ENCODE data around the gene NPAS3.

Gene NPAS3

GRCh38 chr14:33455654-33456345, 517.1 kb downstream of the NPAS3 start:
- no peaks in the 10 kb centered on the region for H3K27me3 ChIP-seq (ENCODE audit: insufficient read depth, low read depth)
- no peaks in the 10 kb centered on the region for H4K20me1 ChIP-seq (ENCODE audit: insufficient read depth)
- TF ChIP-seq, protein P1, sequence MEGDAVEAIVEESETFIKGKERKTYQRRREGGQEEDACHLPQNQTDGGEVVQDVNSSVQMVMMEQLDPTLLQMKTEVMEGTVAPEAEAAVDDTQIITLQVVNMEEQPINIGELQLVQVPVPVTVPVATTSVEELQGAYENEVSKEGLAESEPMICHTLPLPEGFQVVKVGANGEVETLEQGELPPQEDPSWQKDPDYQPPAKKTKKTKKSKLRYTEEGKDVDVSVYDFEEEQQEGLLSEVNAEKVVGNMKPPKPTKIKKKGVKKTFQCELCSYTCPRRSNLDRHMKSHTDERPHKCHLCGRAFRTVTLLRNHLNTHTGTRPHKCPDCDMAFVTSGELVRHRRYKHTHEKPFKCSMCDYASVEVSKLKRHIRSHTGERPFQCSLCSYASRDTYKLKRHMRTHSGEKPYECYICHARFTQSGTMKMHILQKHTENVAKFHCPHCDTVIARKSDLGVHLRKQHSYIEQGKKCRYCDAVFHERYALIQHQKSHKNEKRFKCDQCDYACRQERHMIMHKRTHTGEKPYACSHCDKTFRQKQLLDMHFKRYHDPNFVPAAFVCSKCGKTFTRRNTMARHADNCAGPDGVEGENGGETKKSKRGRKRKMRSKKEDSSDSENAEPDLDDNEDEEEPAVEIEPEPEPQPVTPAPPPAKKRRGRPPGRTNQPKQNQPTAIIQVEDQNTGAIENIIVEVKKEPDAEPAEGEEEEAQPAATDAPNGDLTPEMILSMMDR (conservative IDR thresholded peaks at IDR 0.05; ENCODE audit: low read depth, low read length), result no peak

GRCh38 chr14:33457021-33457420, 518.3 kb downstream of the NPAS3 start:
- Histone ChIP-seq H3K27ac (no peak overlapping the region), H3K27me3 (ENCODE audit: insufficient read depth, low read depth) (no peaks in the 10 kb centered on the region)
- TF ChIP-seq, protein P1 (conservative IDR thresholded peaks at IDR 0.05; ENCODE audit: low read depth, low read length), result no peak

More at GRCh38 chr14:33455654-33456345, 517.1 kb downstream of the NPAS3 start:
- H3K4me3 ChIP-seq (IDR thresholded peaks at IDR 0.05; ENCODE audit: insufficient read depth, low read depth, low read length), result no peak overlapping the region
- H3K36me3 ChIP-seq (ENCODE audit: insufficient read depth), result no peaks in the 10 kb centered on the region
- peaks cover 11% of the 10 kb centered on the region for H3K4me1 ChIP-seq (ENCODE audit: low read depth, poor library complexity, severe bottlenecking)
- H3K27ac ChIP-seq, result no peak overlapping the region
- H2AFZ ChIP-seq (ENCODE audit: low read depth), result no peak overlapping the region
- H3K79me2 ChIP-seq (ENCODE audit: insufficient read depth, low read depth), result no peaks in the 10 kb centered on the region
- H3K9ac ChIP-seq, result no peak overlapping the region
- no peak overlapping the region for H3K4me2 ChIP-seq

DNA sequence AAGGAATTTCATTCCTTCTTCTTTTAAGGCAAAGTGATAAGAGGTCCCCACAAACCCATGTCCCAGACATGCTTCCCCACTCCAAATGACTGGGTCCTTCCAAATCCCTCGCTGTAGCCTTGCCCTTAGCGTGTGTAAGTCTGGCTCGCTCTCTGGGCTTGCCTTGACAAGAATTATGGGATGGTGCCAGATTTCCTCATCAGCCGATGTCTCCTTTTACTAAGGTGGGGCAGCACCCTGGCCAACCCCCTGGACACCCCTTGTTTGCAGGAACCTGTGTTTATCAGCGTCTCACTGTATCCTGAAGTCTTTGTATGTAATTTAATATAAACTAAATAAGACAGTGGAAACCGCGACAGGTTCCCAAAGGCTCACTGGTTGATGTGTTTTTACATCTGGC, 518.9 kb downstream of the NPAS3 start:
- Histone ChIP-seq H2AFZ (ENCODE audit: low read depth) (no peak overlapping the region), H4K20me1 (ENCODE audit: insufficient read depth) (no peaks in the 10 kb centered on the region), H3K27me3 (ENCODE audit: insufficient read depth, low read depth) (no peaks in the 10 kb centered on the region), H3K4me1 (ENCODE audit: low read depth, poor library complexity, severe bottlenecking) (peaks cover 11% of the 10 kb centered on the region), H3K4me2 (no peak overlapping the region), H3K9ac (no peak overlapping the region), H3K4me3 (IDR thresholded peaks at IDR 0.05; ENCODE audit: insufficient read depth, low read depth, low read length) (no peak overlapping the region), H3K27ac (no peak overlapping the region), H3K36me3 (ENCODE audit: insufficient read depth) (no peaks in the 10 kb centered on the region), H3K79me2 (ENCODE audit: insufficient read depth, low read depth) (no peaks in the 10 kb centered on the region)
- TF ChIP-seq, protein P1 (conservative IDR thresholded peaks at IDR 0.05; ENCODE audit: low read depth, low read length), result no peak

More at GRCh38 chr14:33457021-33457420, 518.3 kb downstream of the NPAS3 start:
- no peak overlapping the region for H3K4me2 ChIP-seq
- H4K20me1 ChIP-seq (ENCODE audit: insufficient read depth), result no peaks in the 10 kb centered on the region
- no peak overlapping the region for H3K9ac ChIP-seq
- no peak overlapping the region for H2AFZ ChIP-seq (ENCODE audit: low read depth)
- no peak overlapping the region for H3K4me3 ChIP-seq (IDR thresholded peaks at IDR 0.05; ENCODE audit: insufficient read depth, low read depth, low read length)
- no peaks in the 10 kb centered on the region for H3K79me2 ChIP-seq (ENCODE audit: insufficient read depth, low read depth)
- H3K4me1 ChIP-seq (ENCODE audit: low read depth, poor library complexity, severe bottlenecking), result peaks cover 11% of the 10 kb centered on the region
- H3K36me3 ChIP-seq (ENCODE audit: insufficient read depth), result no peaks in the 10 kb centered on the region

GRCh38 chr14:33460164-33460563, 521.5 kb downstream of the NPAS3 start:
- TF ChIP-seq, protein P1 (conservative IDR thresholded peaks at IDR 0.05; ENCODE audit: low read depth, low read length), result no peak
- no peak overlapping the region for H2AFZ ChIP-seq (ENCODE audit: low read depth)
- H4K20me1 ChIP-seq (ENCODE audit: insufficient read depth), result no peaks in the 10 kb centered on the region
- H3K36me3 ChIP-seq (ENCODE audit: insufficient read depth), result no peaks in the 10 kb centered on the region
- no peak overlapping the region for H3K4me2 ChIP-seq
- no peak overlapping the region for H3K27ac ChIP-seq
- H3K79me2 ChIP-seq (ENCODE audit: insufficient read depth, low read depth), result no peaks in the 10 kb centered on the region
- H3K9ac ChIP-seq, result no peak overlapping the region
- H3K4me3 ChIP-seq (IDR thresholded peaks at IDR 0.05; ENCODE audit: insufficient read depth, low read depth, low read length), result no peak overlapping the region
- H3K4me1 ChIP-seq (ENCODE audit: low read depth, poor library complexity, severe bottlenecking), result peaks cover 11% of the 10 kb centered on the region
- no peaks in the 10 kb centered on the region for H3K27me3 ChIP-seq (ENCODE audit: insufficient read depth, low read depth)
